CD14-positive monocyte (primary cell): ENCODE results near the gene CCNG2. TPM values are rescaled to one million over a fixed set of nuclear protein-coding genes. Genes with fewer than 3 reads are reported as not detected.

Experiments
- DNase-seq, 3 donors: peaks; one replicate each; pipeline ENCODE4 v3.0.0-alpha.2; 2011 to 2022
- H2AFZ ChIP-seq: 2 replicates; pipeline ENCODE4 v1.6.0; 2012; ENCODE audit warnings: mild to moderate bottlenecking, low read depth, low read length, inconsistent platforms; ENCODE audit not compliant: insufficient read depth, poor library complexity, severe bottlenecking
- H3K27ac ChIP-seq, 2 donors: 1 replicate in 1 of 2; 2 replicates in 1 of 2; pipeline ENCODE4 v1.5.1; 2012 to 2013; ENCODE audit warnings: low read length in 2 of 2, control low read depth in 1 of 2, inconsistent platforms in 1 of 2, low read depth in 1 of 2, mild to moderate bottlenecking in 1 of 2
- H3K27me3 ChIP-seq, 2 donors: one replicate each; pipeline versions ENCODE4 v1.6.0 to v1.6.1; 2011 to 2013; ENCODE audit warnings: low read length in 2 of 2; ENCODE audit not compliant: control insufficient read depth in 2 of 2, insufficient read depth in 2 of 2
- H3K36me3 ChIP-seq, 2 donors: replicated peaks in 1 of 2; 1 replicate in 1 of 2; 2 replicates in 1 of 2; pipeline versions ENCODE4 v1.5.1 to v1.6.1; 2012 to 2013; ENCODE audit warnings: low read length in 2 of 2, control low read depth in 1 of 2, inconsistent platforms in 1 of 2, mild to moderate bottlenecking in 1 of 2; ENCODE audit not compliant: insufficient read depth in 2 of 2, control insufficient read depth in 1 of 2
- H3K4me1 ChIP-seq, 2 donors: 1 replicate in 1 of 2; 2 replicates in 1 of 2; pipeline versions ENCODE4 v1.5.1 to v1.6.1; 2012 to 2013; ENCODE audit warnings: low read length in 2 of 2, control low read depth in 1 of 2, inconsistent platforms in 1 of 2, mild to moderate bottlenecking in 1 of 2, moderate library complexity in 1 of 2; ENCODE audit not compliant: insufficient read depth in 2 of 2, control insufficient read depth in 1 of 2
- H3K4me2 ChIP-seq: replicated peaks from 2 replicates; pipeline ENCODE3; 2012; ENCODE audit warnings: low read length, moderate library complexity, mild to moderate bottlenecking; ENCODE audit not compliant: poor library complexity, severe bottlenecking; ENCODE audit errors: extremely low read depth
- H3K4me3 ChIP-seq, 3 experiments: fragments of 200-600 bp in 1 of 3; sonication (generic) in 1 of 3; replicated peaks in 1 of 3; 1 replicate in 2 of 3; 2 replicates in 1 of 3; pipeline ENCODE4 v1.5.1; 2011 to 2013; ENCODE audit warnings: low read length in 3 of 3, mild to moderate bottlenecking in 3 of 3, control low read depth in 2 of 3, low read depth in 2 of 3, inconsistent platforms in 1 of 3, moderate library complexity in 1 of 3
- H3K79me2 ChIP-seq: 2 replicates; pipeline ENCODE4 v1.6.0; 2012; ENCODE audit warnings: mild to moderate bottlenecking, control low read depth, inconsistent platforms, low read length, moderate library complexity; ENCODE audit not compliant: insufficient read depth
- H3K9ac ChIP-seq: 2 replicates; pipeline ENCODE4 v1.6.0; 2017; ENCODE audit warnings: low read length, mild to moderate bottlenecking; ENCODE audit not compliant: insufficient read depth, poor library complexity, severe bottlenecking
- H3K9me3 ChIP-seq, 2 donors: replicated peaks in 1 of 2; 1 replicate in 1 of 2; 2 replicates in 1 of 2; pipeline versions ENCODE4 v1.5.1 to v1.6.1; 2012 to 2013; ENCODE audit warnings: low read length in 2 of 2, control low read depth in 1 of 2; ENCODE audit not compliant: control insufficient read depth in 1 of 2, insufficient read depth in 1 of 2
- H4K20me1 ChIP-seq: 2 replicates; pipeline ENCODE4 v1.6.0; 2012; ENCODE audit warnings: mild to moderate bottlenecking, low read length, control low read depth, moderate library complexity; ENCODE audit not compliant: insufficient read depth
- H3K27ac Mint-ChIP-seq, 7 donors: one replicate each; pipeline ENCODE4 v1.8.0; 2020; ENCODE audit warnings: mild to moderate bottlenecking in 7 of 7, mixed read lengths in 7 of 7, moderate library complexity in 6 of 7, inconsistent platforms in 2 of 7
- H3K27me3 Mint-ChIP-seq, 3 donors: one replicate each; pipeline ENCODE4 v1.8.0; 2021 to 2022; ENCODE audit warnings: low read depth in 3 of 3, mild to moderate bottlenecking in 3 of 3, mixed read lengths in 3 of 3, moderate library complexity in 3 of 3, inconsistent platforms in 1 of 3
- H3K36me3 Mint-ChIP-seq, 2 donors: one replicate each; pipeline ENCODE4 v1.8.0; 2020; ENCODE audit warnings: mixed read lengths in 2 of 2, inconsistent platforms in 1 of 2, mild to moderate bottlenecking in 1 of 2
- H3K4me1 Mint-ChIP-seq: one replicate; pipeline ENCODE4 v1.8.0; 2020; ENCODE audit warnings: mild to moderate bottlenecking, mixed read lengths
- H3K4me3 Mint-ChIP-seq, 2 donors: one replicate each; pipeline ENCODE4 v1.8.0; 2020; ENCODE audit warnings: mild to moderate bottlenecking in 2 of 2, mixed read lengths in 2 of 2, moderate library complexity in 1 of 2
- H3K9me3 Mint-ChIP-seq, 7 donors: one replicate each; pipeline ENCODE4 v1.8.0; 2020 to 2022; ENCODE audit warnings: mixed read lengths in 7 of 7, mild to moderate bottlenecking in 6 of 7, moderate library complexity in 6 of 7, inconsistent platforms in 2 of 7
- CTCF ChIP-seq: fragments of 200-600 bp; IDR thresholded peaks from one replicate; pipeline ENCODE4 v1.8.0; 2022; ENCODE audit warnings: antibody characterized with exemption, mild to moderate bottlenecking
- WGBS: methylation state at CpG from one replicate; pipeline ENCODE4 v1.1.5; 2013; ENCODE audit warnings: missing lambda C conversion rate; ENCODE audit not compliant: insufficient coverage; 5-methylcytosine and 5-hydroxymethylcytosine counted together
- intact Hi-C, 2 donors: fragments of 100-400 bp; cut with micrococcal nuclease; formaldehyde crosslinking; loops; one replicate each; pipeline versions ENCODE4 v1.15.0 to v1.15.1; 2023
- polyA plus RNA-seq, 3 donors: library from polyadenylated mRNA; depleted of rRNA in 1 of 3; unstranded in 2 of 3; stranded (reverse) in 1 of 3; fragments of 300-500 nt in 2 of 3; fragments of >200 nt in 1 of 3; fragmentation: Illumina TruSeq in 2 of 3; gene quantifications; 1 replicate in 2 of 3; 2 replicates in 1 of 3; pipeline ENCODE4 v1.2.3, GENCODE V29; 2012 to 2021

The CCNG2 gene
- polyA plus RNA-seq, 3 donors, result 17.6 to 26.4 (median 23.3) TPM

GRCh38 chr4:77148078-77148477 lies 8.9 kb upstream of the CCNG2 start:
- Mint-ChIP-seq H3K9me3 (no peaks in the 10 kb centered on the region), H3K27me3 (no peaks in the 10 kb centered on the region), H3K36me3 (no peaks in the 10 kb centered on the region), H3K4me1 (peaks cover 37% of the 10 kb centered on the region), H3K4me3 (no peak overlapping the region), H3K27ac (peak overlapping the region; percentile 15 to 76 (median 61))
- no peaks in the 10 kb centered on the region for H3K79me2 ChIP-seq
- TF ChIP-seq CTCF, result no peak
- 100% methylated on average over 1 of the region's 2 CpGs for WGBS
- peak in 2 of 3 donors; percentile 63 to 68 for DNase-seq
- no peak overlapping the region for H3K9ac ChIP-seq
- intact Hi-C loops, result no loop called here
- no peaks in the 10 kb centered on the region for H3K9me3 ChIP-seq
- H3K4me1 ChIP-seq, result peaks cover 36 to 42% of the 10 kb centered on the region in 2 donors
- H3K4me2 ChIP-seq, result no peak overlapping the region
- H3K27ac ChIP-seq, result peak overlapping the region in 1 of 2 donors; percentile 50
- H3K36me3 ChIP-seq, result no peaks in the 10 kb centered on the region
- H3K4me3 ChIP-seq, result no peak overlapping the region
- H3K27me3 ChIP-seq, result no peaks in the 10 kb centered on the region
- no peak overlapping the region for H2AFZ ChIP-seq
- H4K20me1 ChIP-seq, result no peaks in the 10 kb centered on the region

GRCh38 chr4:77149789-77150188 lies 7.2 kb upstream of the CCNG2 start:
- Histone ChIP-seq H3K9me3 (no peaks in the 10 kb centered on the region), H3K27me3 (no peaks in the 10 kb centered on the region), H3K4me2 (no peak overlapping the region), H3K36me3 (no peaks in the 10 kb centered on the region), H3K9ac (no peak overlapping the region), H3K4me3 (no peak overlapping the region), H4K20me1 (no peaks in the 10 kb centered on the region), H3K79me2 (no peaks in the 10 kb centered on the region), H3K4me1 (peaks cover 53 to 56% of the 10 kb centered on the region in 2 donors), H2AFZ (no peak overlapping the region), H3K27ac (no peak overlapping the region)
- no peak for DNase-seq
- H3K27me3 Mint-ChIP-seq, result no peaks in the 10 kb centered on the region
- WGBS, result no CpG with 5 or more reads among the region's 1 CpG
- intact Hi-C loops, result loop anchor here in 1 of 2 donors (10.0 kb wide), 1 partner anchor 935 kb away; the partner anchor contains the start of gene SCARB2
- no peaks in the 10 kb centered on the region for H3K36me3 Mint-ChIP-seq
- H3K4me3 Mint-ChIP-seq, result no peak overlapping the region
- H3K9me3 Mint-ChIP-seq, result no peaks in the 10 kb centered on the region
- no peak overlapping the region for H3K27ac Mint-ChIP-seq
- H3K4me1 Mint-ChIP-seq, result peaks cover 51% of the 10 kb centered on the region
- no peak for TF ChIP-seq CTCF
